ENCODE measurements around the gene HSPA9.

DNA sequence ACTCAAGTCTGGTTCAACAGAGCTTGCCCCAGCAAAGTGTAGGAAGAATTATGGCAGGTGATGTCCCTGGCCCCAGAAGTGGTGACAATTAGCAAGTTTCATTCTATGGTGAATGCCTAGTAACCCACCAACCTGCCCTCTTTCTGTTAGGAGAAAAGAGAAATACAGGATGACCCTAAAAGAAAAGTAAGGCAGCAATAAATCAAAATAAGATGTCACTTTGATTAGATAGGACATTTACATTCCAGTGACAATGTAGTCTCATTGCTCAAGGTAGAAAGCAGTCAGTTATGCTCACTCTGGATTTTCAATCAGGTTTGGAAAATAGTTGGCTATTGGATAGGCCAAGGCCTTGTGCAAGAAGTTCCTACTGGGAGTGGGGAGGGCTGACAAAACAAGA lies 5.6 kb upstream of the HSPA9 start:
- no peak for TF ChIP-seq POLR2A (IDR thresholded peaks at IDR 0.05)
- TF ChIP-seq, protein P1, sequence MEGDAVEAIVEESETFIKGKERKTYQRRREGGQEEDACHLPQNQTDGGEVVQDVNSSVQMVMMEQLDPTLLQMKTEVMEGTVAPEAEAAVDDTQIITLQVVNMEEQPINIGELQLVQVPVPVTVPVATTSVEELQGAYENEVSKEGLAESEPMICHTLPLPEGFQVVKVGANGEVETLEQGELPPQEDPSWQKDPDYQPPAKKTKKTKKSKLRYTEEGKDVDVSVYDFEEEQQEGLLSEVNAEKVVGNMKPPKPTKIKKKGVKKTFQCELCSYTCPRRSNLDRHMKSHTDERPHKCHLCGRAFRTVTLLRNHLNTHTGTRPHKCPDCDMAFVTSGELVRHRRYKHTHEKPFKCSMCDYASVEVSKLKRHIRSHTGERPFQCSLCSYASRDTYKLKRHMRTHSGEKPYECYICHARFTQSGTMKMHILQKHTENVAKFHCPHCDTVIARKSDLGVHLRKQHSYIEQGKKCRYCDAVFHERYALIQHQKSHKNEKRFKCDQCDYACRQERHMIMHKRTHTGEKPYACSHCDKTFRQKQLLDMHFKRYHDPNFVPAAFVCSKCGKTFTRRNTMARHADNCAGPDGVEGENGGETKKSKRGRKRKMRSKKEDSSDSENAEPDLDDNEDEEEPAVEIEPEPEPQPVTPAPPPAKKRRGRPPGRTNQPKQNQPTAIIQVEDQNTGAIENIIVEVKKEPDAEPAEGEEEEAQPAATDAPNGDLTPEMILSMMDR (IDR thresholded peaks at IDR 0.05), result no peak
- no peak for TF ChIP-seq POLR2AphosphoS5 (IDR thresholded peaks at IDR 0.05)
